ENCODE measurements around the gene UGT1A5.

Gene UGT1A5

GRCh38 chr2:233816334-233816733, 103.6 kb downstream of the UGT1A5 start:
- H3K4me1 ChIP-seq (ENCODE audit: insufficient read depth, poor library complexity, severe bottlenecking) = no peaks in the 10 kb centered on the region
- no peaks in the 10 kb centered on the region for H3K27me3 ChIP-seq (ENCODE audit: insufficient read depth, poor library complexity, severe bottlenecking)
- DNase-seq (ENCODE audit: low spot score) (peak; percentile 19), ATAC-seq (ENCODE audit: low read depth) (no peak)
- H3K9me3 ChIP-seq (ENCODE audit: severe bottlenecking) = no peaks in the 10 kb centered on the region
- H3K27ac ChIP-seq (ENCODE audit: poor library complexity, severe bottlenecking) = no peak overlapping the region
- H3K4me3 ChIP-seq (ENCODE audit: severe bottlenecking) = no peak overlapping the region
- H3K36me3 ChIP-seq (ENCODE audit: low read depth) = no peaks in the 10 kb centered on the region
- no peak for TF ChIP-seq CTCF (IDR thresholded peaks at IDR 0.05; ENCODE audit: poor library complexity, severe bottlenecking)

GRCh38 chr2:233816771-233817170, 104.1 kb downstream of the UGT1A5 start:
- DNase-seq (ENCODE audit: low spot score) (peak; percentile 9), ATAC-seq (ENCODE audit: low read depth) (no peak)
- Histone ChIP-seq H3K9me3 (ENCODE audit: severe bottlenecking) (no peaks in the 10 kb centered on the region), H3K27ac (ENCODE audit: poor library complexity, severe bottlenecking) (no peak overlapping the region), H3K27me3 (ENCODE audit: insufficient read depth, poor library complexity, severe bottlenecking) (no peaks in the 10 kb centered on the region), H3K4me1 (ENCODE audit: insufficient read depth, poor library complexity, severe bottlenecking) (no peaks in the 10 kb centered on the region), H3K36me3 (ENCODE audit: low read depth) (no peaks in the 10 kb centered on the region), H3K4me3 (ENCODE audit: severe bottlenecking) (no peak overlapping the region)
- no peak for TF ChIP-seq CTCF (IDR thresholded peaks at IDR 0.05; ENCODE audit: poor library complexity, severe bottlenecking)

GRCh38 chr2:233817361-233817911, 104.7 kb downstream of the UGT1A5 start:
- DNase-seq (ENCODE audit: low spot score) = peak; percentile 17
- Histone ChIP-seq H3K27ac (ENCODE audit: poor library complexity, severe bottlenecking) (no peak overlapping the region), H3K4me3 (ENCODE audit: severe bottlenecking) (no peak overlapping the region), H3K4me1 (ENCODE audit: insufficient read depth, poor library complexity, severe bottlenecking) (no peaks in the 10 kb centered on the region), H3K36me3 (ENCODE audit: low read depth) (no peaks in the 10 kb centered on the region), H3K9me3 (ENCODE audit: severe bottlenecking) (no peaks in the 10 kb centered on the region), H3K27me3 (ENCODE audit: insufficient read depth, poor library complexity, severe bottlenecking) (no peaks in the 10 kb centered on the region)
- no peak for TF ChIP-seq CTCF (IDR thresholded peaks at IDR 0.05; ENCODE audit: poor library complexity, severe bottlenecking)
- no peak for ATAC-seq (ENCODE audit: low read depth)

- Histone ChIP-seq H3K9me3 (ENCODE audit: severe bottlenecking) (no peaks in the 10 kb centered on the region), H3K4me3 (ENCODE audit: severe bottlenecking) (no peak overlapping the region), H3K27ac (ENCODE audit: poor library complexity, severe bottlenecking) (no peak overlapping the region), H3K36me3 (ENCODE audit: low read depth) (no peaks in the 10 kb centered on the region), H3K27me3 (ENCODE audit: insufficient read depth, poor library complexity, severe bottlenecking) (no peaks in the 10 kb centered on the region), H3K4me1 (ENCODE audit: insufficient read depth, poor library complexity, severe bottlenecking) (no peaks in the 10 kb centered on the region)
- ATAC-seq (ENCODE audit: low read depth) (no peak), DNase-seq (ENCODE audit: low spot score) (peak; percentile 33)
- TF ChIP-seq CTCF (IDR thresholded peaks at IDR 0.05; ENCODE audit: poor library complexity, severe bottlenecking) = no peak
These were observed 105.4 kb downstream of the UGT1A5 start for GRCh38 chr2:233817995-233818638.
